ENCODE measurements around the gene GSK3A. TPM values are rescaled to one million over a fixed set of nuclear protein-coding genes. Genes with fewer than 3 reads are reported as not detected.
"Not testable (repeated sequence)": the region's sequence is repeated elsewhere in the genome, so short reads cannot be mapped to it uniquely, and the experiment has no call there.

The GSK3A gene
- total RNA-seq, 1 experiment from 2014 or later = 34.9 TPM

GRCh38 chr19:42266928-42267603, 24.7 kb upstream of the GSK3A start:
- not testable (repeated sequence) for H3K9me3 ChIP-seq (replicated peaks); H3K4me3 ChIP-seq; H3K27ac ChIP-seq; H3K36me3 ChIP-seq; H3K4me1 ChIP-seq; DNase-seq; H3K27me3 ChIP-seq

- H3K36me3 ChIP-seq; H3K4me3 ChIP-seq; H3K27me3 ChIP-seq; DNase-seq; H3K4me1 ChIP-seq; H3K27ac ChIP-seq; H3K9me3 ChIP-seq (replicated peaks): not testable (repeated sequence)
Observed at GRCh38 chr19:42266105-42266504, 23.7 kb upstream of the GSK3A start.

GRCh38 chr19:42261763-42262162, 19.4 kb upstream of the GSK3A start:
- no peak overlapping the region for H3K4me3 ChIP-seq
- H3K27me3 ChIP-seq = no peaks in the 10 kb centered on the region
- H3K36me3 ChIP-seq = no peaks in the 10 kb centered on the region
- no peaks in the 10 kb centered on the region for H3K9me3 ChIP-seq (replicated peaks)
- H3K4me1 ChIP-seq = peaks cover under 1% of the 10 kb centered on the region; the same call in 1 of the 2 replicates
- no peak for DNase-seq
- no peak overlapping the region for H3K27ac ChIP-seq

GRCh38 chr19:42257842-42258241, 15.4 kb upstream of the GSK3A start:
- DNase-seq; H3K36me3 ChIP-seq; H3K4me1 ChIP-seq; H3K4me3 ChIP-seq; H3K27ac ChIP-seq; H3K27me3 ChIP-seq; H3K9me3 ChIP-seq (replicated peaks): not testable (repeated sequence)

GRCh38 chr19:42255766-42256745, 13.7 kb upstream of the GSK3A start:
- Histone ChIP-seq H3K27ac (peak overlapping the region; percentile 71), H3K9me3 (replicated peaks) (no peaks in the 10 kb centered on the region), H3K36me3 (no peaks in the 10 kb centered on the region), H3K4me1 (peaks cover 6% of the 10 kb centered on the region; the same call in 1 of the 2 replicates), H3K27me3 (no peaks in the 10 kb centered on the region), H3K4me3 (peak overlapping the region; percentile 81)
- DNase-seq = peak; percentile 66 to 79

GRCh38 chr19:42254850-42255765, 12.7 kb upstream of the GSK3A start, which contains the start of gene ERF:
Gene ERF (minus strand): TSS chr19:42255128. CDS start chr19:42254999, 129 bp downstream.
- no peaks in the 10 kb centered on the region for H3K27me3 ChIP-seq
- peak within 1 kb of the TSS; percentile 71 for H3K27ac ChIP-seq
- peak; percentile 89 to 91 for DNase-seq
- H3K4me3 ChIP-seq = peak within 1 kb of the TSS; percentile 81
- H3K36me3 ChIP-seq = peaks cover 1% of the 10 kb centered on the region; the same call in 1 of the 2 replicates
- H3K9me3 ChIP-seq (replicated peaks) = no peaks in the 10 kb centered on the region
- H3K4me1 ChIP-seq = peaks cover 6% of the 10 kb centered on the region; the same call in 1 of the 2 replicates

- Histone ChIP-seq H3K4me3 (peak overlapping the region; percentile 81), H3K36me3 (peaks cover 6% of the 10 kb centered on the region), H3K9me3 (replicated peaks) (no peaks in the 10 kb centered on the region), H3K27ac (peak overlapping the region; percentile 62), H3K27me3 (no peaks in the 10 kb centered on the region), H3K4me1 (peaks cover 6% of the 10 kb centered on the region; the same call in 1 of the 2 replicates)
- DNase-seq = peak; percentile 66 to 72
Observed at GRCh38 chr19:42254089-42254849, 11.9 kb upstream of the GSK3A start.

GRCh38 chr19:42253245-42254088, 11.1 kb upstream of the GSK3A start:
- Histone ChIP-seq H3K4me3 (peak overlapping the region; percentile 81), H3K36me3 (peaks cover 6% of the 10 kb centered on the region), H3K27me3 (no peaks in the 10 kb centered on the region), H3K9me3 (replicated peaks) (no peaks in the 10 kb centered on the region), H3K4me1 (peaks cover 6% of the 10 kb centered on the region; the same call in 1 of the 2 replicates), H3K27ac (peak overlapping the region; percentile 62)
- DNase-seq = peak; percentile 64 to 68

- Histone ChIP-seq H3K4me3 (peak overlapping the region; percentile 81), H3K36me3 (peaks cover 6% of the 10 kb centered on the region), H3K27ac (peak overlapping the region; percentile 34), H3K9me3 (replicated peaks) (no peaks in the 10 kb centered on the region), H3K4me1 (peaks cover 6% of the 10 kb centered on the region; the same call in 1 of the 2 replicates), H3K27me3 (no peaks in the 10 kb centered on the region)
- peak; percentile 30 to 40 for DNase-seq
Observed at GRCh38 chr19:42252365-42253244, 10.2 kb upstream of the GSK3A start.

- Histone ChIP-seq H3K36me3 (peaks cover 6% of the 10 kb centered on the region), H3K27me3 (no peaks in the 10 kb centered on the region), H3K4me1 (peaks cover 6% of the 10 kb centered on the region; the same call in 1 of the 2 replicates), H3K27ac (no peak overlapping the region), H3K9me3 (replicated peaks) (no peaks in the 10 kb centered on the region), H3K4me3 (no peak overlapping the region)
- no peak for DNase-seq
Observed at GRCh38 chr19:42251572-42252358, 9.4 kb upstream of the GSK3A start.

GRCh38 chr19:42250666-42251531, 8.5 kb upstream of the GSK3A start:
- H3K4me1 ChIP-seq = peaks cover 2% of the 10 kb centered on the region; the same call in 1 of the 2 replicates
- no peak overlapping the region for H3K27ac ChIP-seq
- H3K4me3 ChIP-seq = no peak overlapping the region
- H3K27me3 ChIP-seq = no peaks in the 10 kb centered on the region
- H3K9me3 ChIP-seq (replicated peaks) = no peaks in the 10 kb centered on the region
- no peak for DNase-seq
- peaks cover 6% of the 10 kb centered on the region for H3K36me3 ChIP-seq

All from SJCRH30 (cell line).